ENCODE data around the gene WFDC10B. TPM values are rescaled to one million over a fixed set of nuclear protein-coding genes. Genes with fewer than 3 reads are reported as not detected.
"Not testable (repeated sequence)": the region's sequence is repeated elsewhere in the genome, so short reads cannot be mapped to it uniquely, and the experiment has no call there.

WFDC10B gene
- total RNA-seq: not detected

DNA sequence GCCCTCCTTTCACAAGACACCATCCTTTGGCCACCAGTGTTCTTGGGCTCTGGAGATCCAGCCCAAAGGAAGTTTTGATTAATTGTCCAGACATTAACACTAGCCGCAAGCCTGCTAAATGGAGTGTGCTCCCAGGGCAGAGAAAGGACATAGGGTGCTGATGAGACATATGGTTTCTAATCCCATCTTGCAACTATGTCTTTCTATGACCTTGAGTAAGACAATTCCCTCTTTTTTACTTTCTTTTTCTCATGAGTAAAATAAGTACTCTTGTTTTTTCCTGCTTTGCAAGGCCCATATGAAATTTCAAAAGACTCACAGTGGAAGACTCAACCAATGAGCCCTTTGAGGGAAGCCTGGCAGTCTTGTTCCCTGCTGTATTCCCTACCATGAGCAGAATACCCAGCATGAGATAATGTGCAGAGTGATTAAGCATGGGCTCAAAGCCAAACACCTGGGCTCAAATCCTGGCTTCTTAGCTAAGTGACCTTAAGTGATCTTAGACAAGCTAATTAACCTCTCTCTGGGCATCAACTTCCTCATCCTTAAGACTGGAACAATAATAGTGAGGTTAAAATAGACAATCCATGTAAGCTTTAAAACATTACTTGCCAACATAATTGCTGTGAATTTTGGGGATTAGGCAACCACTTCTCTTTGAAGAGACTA lies at the start of gene WFDC10B:
Gene WFDC10B (minus strand): TSS at position 51 of the 669 bp plus-strand sequence. CDS start 19,027 bp downstream, outside the sequence.
- ATAC-seq: no peak

DNA sequence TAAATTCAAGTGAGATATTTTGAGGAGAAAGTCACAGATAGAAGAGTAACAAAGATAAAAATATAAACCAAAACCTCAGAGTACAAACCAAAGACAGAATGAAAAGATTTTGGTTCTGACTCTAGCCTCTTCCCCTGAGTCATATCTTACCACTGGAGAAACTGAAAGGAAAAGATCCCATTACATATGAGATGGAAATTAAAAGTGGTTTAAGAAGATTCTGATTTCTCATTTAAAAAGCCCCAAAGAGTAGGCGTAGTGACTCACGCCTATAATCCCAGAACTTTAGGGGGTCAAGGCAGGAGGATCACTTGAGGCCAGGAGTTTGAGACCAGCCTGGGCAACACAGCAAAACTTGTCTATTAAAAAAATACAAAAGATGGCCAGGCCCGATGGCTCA lies 47.9 kb upstream of the WFDC10B start:
- no peak for ATAC-seq

DNA sequence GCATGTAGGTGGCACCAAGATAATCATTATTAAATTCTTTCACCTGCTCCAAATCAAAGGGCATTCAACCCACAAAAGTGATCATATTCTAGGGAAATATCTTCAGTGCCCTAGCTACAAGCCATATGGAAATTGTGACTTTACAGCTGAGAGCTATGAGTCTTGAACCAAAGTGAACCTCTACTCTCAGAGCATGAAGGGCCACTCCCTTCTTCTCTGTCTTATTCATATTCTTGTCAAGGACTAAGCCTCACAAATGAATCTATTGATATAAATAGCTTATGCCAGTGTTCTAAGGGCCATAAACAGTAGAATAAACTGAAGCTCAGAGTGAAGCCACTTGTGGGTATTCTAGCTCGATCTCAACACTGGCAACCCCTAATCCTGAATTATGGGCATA lies 46.9 kb upstream of the WFDC10B start:
- ATAC-seq: no peak

DNA sequence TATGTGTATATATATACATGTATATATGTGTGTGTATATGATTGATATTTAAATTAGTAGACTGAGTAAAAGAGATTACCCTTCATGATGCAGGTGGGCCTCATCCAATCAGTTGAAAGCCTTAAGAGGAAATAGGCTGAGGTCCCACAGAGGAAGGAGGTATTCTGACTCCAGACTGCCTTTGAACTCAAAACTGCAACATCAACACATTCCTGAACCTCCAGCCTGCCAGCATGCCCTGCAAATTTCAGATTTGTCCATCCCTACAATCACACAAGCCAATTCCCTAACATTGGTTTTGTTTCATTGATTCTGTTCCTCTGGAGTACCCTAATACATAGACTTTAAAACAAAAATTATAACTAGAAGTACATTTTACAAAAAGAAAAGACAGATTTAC lies 40.2 kb upstream of the WFDC10B start:
- ATAC-seq: no peak

DNA sequence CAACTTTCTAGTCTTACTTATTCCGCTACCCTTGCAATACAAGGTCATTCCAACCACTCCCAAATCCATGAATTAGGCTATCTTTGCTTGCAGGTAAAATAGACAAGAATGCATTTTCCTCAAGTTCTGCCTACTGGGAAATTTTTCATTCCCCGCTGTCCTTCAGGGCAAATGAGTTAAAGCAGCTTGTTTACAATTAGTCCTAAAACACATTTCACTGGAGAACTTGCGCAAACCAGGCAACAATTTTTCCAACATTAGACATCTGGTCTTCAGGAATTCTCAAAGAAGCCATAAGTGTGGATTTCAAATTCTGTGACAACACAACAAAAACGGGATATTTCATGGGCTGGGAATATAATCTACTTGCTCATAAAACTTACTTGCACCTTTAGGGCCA lies 37.8 kb upstream of the WFDC10B start:
- ATAC-seq: no peak

DNA sequence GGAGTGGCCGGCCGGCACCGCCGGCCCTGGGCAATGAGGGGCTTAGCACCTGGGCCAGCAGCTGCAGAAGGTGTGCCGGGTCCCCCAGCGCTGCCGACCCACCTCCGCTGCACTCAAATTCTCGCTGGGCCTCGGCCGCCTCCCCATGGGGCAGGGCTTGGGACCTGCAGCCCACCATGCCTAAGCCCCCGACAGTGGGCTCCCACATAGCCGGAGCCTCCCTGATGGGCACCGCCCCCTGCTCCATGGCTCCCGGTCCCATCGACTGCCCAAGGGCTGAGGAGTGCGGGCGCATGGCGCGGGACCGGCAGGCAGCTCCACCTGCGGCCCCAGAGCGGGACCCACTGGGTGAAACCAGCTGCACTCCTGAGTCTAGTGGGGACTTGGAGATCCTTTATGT lies 31.2 kb upstream of the WFDC10B start:
- no peak for ATAC-seq

DNA sequence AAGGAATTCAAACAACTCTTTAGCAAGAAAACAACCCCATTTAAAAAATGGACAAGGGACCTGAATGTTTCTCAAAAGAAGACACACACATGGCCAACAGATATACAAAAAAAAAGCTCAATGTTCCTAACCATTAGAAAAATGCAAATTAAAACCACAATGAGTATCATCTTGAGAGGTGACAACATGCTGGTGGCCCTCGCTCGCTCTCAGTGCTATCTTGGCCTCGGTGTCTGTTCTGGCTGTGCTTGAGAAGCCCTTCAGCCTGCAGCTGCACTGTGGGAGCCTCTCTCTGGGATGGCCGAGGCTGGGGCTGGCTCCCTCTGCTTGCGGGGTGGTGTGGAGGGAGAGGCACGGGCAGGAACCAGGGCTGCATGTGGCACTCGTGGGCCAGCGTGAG lies 30.7 kb upstream of the WFDC10B start:
- ATAC-seq: no peak

DNA sequence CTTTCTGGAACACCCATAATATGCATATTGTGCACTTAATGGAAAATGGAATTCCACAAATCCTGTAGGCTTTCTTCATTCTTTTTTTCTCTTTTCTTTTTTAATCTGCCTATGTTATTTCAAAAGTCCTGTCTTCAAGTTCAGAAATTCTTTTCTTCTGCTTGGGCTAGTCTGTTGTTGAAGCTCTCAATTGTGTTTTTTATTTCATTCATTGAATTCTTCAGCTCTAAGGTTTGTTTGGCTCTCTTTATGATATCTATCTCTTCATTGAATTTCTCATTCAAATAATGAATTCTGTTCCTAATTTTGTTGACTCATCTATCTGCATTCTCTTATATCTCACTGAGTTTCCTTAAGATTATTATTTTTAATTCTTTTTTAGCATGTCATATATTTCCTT lies 27.4 kb upstream of the WFDC10B start:
- ATAC-seq: no peak

DNA sequence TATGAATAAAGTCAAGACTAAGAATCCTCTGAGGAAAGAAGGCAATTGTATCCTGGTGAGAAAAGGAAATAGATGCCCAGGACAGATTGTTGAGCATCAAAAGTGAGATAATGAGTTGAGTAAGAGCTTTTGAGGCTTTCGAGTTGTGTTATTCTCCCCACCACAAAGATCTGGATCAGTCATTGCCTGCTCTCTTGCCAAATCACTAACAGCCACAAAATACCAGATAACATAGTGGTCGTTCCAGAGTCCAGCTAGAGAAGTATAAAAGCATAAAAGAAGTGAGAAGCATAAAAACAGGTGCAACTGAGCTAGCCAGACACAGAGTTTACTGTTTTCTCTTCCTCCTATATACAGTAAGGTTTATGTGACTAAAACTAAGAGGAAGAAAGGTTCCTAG lies 22.2 kb upstream of the WFDC10B start:
- ATAC-seq: no peak

DNA sequence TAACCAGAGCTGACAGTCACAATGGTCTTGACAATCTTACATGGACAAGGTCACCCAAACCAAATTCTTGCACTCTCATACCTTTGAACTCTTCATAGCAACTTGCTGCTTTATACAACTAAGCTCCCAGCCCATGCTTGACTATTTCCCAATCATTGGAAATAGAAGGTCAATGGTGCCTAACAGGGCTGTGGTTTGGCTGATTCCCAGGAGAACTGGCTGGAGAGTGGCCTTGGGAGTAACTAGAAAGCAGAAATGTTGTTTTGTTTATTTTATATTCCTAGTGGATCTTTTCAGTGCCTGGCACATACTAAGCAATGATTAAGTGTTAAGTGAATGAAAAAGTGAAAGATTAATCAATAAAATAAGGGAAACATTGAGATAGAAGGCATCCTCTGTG lies 20.3 kb upstream of the WFDC10B start:
- ATAC-seq: no peak

DNA sequence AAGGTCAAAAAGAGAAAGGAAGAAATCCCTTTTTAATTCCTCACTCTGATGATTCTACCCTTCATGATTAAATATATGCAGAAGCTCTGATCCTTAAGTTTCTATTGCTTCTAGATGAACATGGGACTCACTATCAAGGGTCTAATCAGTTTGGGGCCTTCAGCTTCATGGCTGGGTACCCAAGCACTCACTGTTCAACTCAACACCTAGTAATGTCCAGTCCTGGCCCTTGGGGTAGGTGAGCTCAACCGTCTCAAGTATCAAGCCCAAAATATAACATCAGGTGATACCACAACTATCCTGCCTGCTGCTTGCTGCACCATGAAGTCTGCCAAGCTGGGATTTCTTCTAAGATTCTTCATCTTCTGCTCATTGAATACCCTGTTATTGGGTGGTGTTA lies 17.2 kb upstream of the WFDC10B start, which contains the start of gene SPINT4:
Gene SPINT4 (plus strand): TSS at position 301 of the 400 bp plus-strand sequence. CDS start 21 bp downstream, at position 322.
- ATAC-seq: no peak

DNA sequence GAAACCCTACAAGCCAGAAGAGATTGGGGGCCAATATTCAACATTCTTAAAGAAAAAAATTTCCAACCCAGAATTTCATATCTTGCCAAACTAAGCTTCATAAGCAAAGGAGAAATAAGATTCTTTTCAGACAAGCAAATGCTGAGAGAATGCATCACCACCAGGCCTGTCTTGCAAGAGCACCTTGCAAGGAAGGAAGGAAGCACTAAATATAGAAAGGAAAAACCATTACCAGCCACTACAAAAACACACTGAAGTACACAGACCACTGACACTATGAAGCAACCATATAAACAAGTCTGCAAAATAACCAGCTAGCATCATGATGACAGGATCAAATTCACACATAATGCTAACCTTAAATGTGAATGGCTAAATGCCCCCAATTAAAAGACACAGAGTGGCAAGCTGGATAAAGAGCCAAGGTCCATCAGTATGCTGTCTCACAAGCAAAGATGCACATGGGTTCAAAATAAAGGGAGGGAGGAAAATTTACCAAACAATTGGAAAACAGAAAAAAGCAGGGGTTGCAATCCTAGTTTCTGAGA lies 11.4 kb upstream of the WFDC10B start:
- not testable (repeated sequence) for ATAC-seq

DNA sequence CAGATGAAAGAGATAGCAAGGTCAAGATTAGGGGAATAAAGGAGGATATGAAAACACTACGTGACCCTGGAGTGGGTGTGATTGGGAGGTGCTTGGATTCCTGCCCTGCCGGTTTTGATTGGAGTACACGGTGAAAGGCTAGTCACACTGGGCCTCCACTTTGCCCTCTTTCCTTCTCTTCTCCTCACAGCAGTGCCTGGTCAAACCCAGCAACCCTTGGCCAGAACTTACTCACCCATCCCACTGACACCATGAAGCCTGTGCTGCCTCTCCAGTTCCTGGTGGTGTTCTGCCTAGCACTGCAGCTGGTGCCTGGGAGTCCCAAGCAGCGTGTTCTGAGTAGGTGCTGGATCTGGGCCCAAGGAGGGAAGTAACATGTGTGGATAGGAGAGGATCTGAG lies 2.9 kb downstream of the WFDC10B start, which contains the start of gene WFDC13:
Gene WFDC13 (plus strand): TSS at position 166 of the 400 bp plus-strand sequence. CDS start 86 bp downstream, at position 252.
- no peak for ATAC-seq

DNA sequence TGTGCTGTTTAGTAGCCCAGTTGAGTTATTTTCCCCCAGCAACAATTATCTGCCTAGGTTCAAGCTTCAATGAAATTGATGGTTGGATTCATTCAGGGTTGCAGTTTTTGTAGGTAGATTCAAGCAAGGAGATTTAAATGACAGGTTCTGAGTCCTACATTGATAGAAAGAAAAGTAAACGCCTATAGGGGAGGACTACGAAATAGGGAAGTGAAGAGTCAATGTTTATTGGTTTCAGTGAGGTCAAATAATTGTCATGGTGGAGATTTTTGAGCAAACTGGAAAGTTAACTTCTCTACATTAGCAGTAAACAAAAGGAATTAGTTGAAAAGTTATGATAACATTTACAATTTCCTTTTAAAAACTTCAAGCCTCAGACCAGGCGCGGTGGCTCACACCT lies 3.7 kb downstream of the WFDC10B start:
- no peak for ATAC-seq

DNA sequence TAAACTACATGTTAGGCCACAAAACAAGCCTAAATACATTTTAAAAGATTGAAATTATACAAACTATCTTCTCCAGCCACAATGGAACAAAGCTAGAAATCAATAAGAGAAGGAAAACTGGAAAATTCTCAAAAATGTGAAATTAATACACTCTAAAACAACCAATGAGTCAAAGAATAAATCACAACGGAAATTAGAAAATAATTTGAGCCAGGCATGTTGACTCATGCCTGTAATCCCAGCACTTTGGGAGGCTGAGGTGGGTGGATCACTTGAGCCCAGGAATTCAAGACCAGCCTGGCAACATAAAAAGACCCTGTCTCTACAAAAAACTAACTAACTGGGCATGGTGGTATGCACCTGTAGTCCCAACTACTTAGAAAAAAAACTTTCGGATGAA lies 9.3 kb downstream of the WFDC10B start:
- no peak for ATAC-seq

DNA sequence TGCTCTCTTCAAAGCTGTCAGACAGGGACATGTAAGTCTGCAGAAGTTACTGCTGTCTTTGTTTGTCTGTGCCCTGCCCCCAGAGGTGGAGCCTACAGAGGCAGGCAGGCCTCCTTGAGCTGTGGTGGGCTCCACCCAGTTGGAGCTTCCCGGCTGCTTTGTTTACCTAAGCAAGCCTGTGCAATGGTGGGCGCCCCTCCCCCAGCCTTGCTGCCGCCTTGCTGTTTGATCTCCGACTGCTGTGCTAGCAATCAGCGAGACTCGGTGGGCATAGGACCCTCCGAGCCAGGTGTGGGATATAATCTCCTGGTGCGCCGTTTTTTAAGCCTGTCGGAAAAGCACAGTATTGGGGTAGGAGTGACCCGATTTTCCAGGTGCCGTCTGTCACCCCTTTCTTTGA lies 11.5 kb downstream of the WFDC10B start:
- ATAC-seq: not testable (repeated sequence)

DNA sequence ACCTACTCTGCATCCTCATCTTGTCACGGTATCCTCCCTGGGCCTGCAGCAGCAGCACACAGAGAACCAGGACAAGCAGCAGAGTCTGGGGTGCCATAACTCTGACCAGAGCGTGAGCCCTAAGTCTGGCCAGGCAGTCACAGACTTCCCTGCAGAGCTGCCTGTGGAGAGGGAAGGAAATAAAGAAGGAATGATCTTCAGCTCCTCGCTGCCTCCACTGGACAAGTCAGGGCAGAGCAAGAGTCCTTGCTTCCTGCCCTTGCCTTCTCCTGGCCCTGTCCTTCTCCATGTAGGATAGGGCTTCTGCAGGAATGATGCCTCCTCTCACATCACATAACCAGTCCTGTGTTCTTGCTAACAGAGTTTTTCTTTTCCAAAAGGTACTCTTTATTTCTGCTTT lies 18.9 kb downstream of the WFDC10B start:
- ATAC-seq: no peak

DNA sequence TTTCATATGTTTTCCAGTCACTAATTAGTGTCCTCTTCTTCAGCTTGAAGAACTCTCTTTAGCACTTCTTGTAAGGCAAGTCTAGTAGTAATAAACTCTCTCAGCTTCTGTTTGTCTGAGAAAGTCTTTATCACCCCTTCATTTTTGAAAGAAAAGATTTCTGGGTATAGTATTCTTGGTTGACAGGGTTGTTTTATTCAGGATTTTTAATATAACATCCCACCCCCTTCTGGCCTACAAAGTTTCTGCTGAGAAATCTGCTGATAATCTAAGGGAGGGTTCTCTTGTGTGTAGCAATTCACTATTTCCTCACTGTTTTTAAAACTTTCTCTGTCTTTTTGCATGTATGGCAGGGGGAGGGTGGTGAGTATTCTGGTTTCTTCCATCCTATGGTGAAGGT lies 25.2 kb downstream of the WFDC10B start:
- ATAC-seq: no peak

DNA sequence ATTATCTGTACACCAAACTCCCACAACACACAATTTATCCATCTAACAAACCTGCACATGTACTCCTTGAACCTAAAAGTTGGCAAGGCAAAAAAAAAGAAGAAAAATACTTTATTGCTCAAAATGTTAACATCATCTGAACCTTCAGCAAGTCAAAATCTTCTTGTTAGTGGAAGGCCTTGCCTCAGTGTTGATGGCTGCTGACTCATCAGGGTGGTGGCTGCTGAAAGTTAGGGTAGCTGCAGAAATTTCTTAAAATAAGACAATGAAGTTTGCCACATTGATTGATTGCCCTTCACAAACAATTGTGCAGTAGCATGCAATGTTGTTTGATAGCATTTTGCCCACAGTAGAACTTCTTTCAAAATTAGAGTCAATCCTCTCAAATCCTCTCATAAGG lies 32.1 kb downstream of the WFDC10B start:
- ATAC-seq: no peak

DNA sequence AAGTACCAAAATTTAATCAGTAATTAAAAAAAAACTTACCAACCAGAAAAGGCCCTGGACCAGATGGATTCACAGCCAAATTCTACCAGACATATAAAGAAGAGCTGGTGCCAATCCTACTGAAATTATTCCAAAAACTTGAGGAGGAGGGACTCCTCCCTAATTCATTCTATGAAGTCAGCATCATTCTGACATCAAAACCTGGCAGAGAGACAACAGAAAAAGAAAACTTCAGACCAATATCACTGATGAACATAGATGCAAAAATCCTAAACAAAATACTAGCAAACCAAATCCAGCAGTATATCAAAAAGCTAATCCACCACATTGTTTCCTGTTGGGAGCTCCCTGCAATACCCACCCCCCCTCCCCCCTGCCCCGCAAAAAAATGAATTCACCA lies 34.7 kb downstream of the WFDC10B start, which contains the start of gene WFDC11:
Gene WFDC11 (minus strand): TSS at position 101 of the 400 bp plus-strand sequence. CDS start 19,639 bp downstream, outside the sequence.
- ATAC-seq: no peak

DNA sequence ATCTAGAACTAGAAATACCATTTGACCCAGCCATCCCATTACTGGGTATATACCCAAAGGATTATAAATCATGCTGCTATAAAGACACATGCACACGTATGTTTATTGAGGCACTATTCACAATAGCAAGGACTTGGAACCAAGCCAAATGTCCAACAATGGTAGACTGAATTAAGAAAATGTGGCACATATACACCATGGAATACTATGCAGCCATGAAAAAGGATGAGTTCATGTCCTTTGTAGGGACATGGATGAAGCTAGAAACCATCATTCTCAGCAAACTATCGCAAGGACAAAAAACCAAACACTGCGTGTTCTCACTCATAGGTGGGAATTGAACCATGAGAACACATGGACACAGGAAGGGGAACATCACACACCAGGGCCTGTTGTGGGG lies 47.8 kb downstream of the WFDC10B start:
- not testable (repeated sequence) for ATAC-seq

DNA sequence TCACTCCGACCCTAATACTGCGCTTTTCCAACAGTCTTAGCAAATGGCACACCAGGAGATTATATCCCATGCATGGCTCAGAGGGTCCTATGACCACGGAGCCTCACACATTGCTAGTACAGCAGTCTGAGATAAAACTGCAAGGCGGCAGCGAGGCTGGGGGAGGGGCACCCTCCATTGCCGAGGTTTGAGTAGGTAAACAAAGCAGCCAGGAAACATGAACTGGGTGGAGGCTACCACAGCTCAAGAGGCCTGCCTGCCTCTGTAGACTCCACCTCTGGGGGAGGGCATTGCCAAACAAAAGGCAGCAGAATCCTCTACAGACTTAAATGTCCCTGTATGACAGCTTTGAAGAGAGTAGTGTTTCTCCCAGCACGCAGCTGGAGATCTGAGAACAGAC lies 53.1 kb downstream of the WFDC10B start:
- not testable (repeated sequence) for ATAC-seq

DNA sequence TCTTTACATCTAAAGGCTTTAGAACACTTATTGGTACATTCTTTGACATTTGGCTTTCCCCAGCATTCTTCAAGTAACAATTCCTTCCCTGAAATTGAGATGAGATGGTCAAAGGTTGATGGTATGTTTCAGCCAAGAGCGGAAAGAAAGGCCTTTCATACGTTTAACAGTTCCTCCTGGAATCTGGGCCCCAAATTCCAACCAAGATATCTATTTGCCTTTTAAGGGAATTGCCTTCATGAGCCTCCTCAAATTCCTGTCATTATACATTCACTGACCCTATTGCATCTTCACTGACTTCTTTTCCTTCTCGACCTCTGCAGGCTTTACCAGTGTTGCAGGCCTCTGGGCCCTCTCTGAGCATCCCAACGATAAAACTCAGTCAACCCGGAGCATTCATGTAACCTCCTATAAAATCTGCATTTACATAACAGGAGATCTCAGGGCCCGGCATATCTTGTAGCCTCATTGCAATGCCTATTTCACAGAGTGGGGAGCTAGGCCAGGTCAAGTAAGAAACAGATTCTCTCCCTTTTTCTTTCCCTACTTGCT lies 55.4 kb downstream of the WFDC10B start:
- no peak for ATAC-seq

DNA sequence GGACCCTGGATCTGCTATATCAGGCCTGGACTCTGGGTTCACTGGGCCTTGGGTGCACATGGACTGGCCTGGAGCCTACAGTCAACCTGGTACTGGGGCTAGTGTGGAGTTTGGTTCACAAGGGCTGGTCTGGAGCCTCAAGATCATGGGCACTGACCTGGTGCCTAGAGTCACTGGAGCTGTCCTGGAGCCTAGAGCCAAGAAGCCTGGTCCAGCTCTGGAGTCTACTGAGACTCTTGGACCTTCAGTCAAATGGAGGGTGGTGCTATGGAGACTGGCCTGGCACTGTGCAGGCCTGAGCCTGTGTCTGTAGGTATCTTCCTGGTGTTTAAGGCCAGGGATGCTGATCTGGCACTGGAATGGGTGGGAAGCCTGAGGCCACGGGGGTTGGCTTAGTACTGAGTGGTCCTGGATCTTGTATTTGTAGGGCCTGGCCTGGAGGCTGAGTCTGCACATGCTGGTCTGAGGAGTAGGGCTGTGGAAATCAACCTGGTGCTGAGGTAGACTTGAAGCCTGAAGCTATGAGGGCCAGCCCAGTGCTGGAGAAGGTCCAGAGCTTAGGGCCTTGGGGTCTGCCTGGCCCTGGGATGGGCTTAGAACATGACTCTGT lies 57.3 kb downstream of the WFDC10B start:
- peak; percentile 10 for ATAC-seq

Measured in esophagus mucosa (tissue), 1 donor.